ENCODE data around the gene PRKN.
"Not testable (repeated sequence)": the region's sequence is repeated elsewhere in the genome, so short reads cannot be mapped to it uniquely, and the experiment has no call there.

PRKN gene

GRCh38 chr6:162442687-162443086 lies 284.9 kb downstream of the PRKN start:
- H3K4me1 ChIP-seq (ENCODE audit: insufficient read depth, low read length) = peaks cover 7% of the 10 kb centered on the region; the same call in 1 of the 2 replicates
- no peak overlapping the region for H3K9ac ChIP-seq (ENCODE audit: low read depth, low read length)
- peaks cover 9% of the 10 kb centered on the region; the same call in 1 of the 2 replicates for H3K9me3 ChIP-seq (ENCODE audit: control insufficient read depth, insufficient read depth, low read length)
- H3K36me3 ChIP-seq (ENCODE audit: insufficient read depth, low read length) = no peaks in the 10 kb centered on the region

DNA sequence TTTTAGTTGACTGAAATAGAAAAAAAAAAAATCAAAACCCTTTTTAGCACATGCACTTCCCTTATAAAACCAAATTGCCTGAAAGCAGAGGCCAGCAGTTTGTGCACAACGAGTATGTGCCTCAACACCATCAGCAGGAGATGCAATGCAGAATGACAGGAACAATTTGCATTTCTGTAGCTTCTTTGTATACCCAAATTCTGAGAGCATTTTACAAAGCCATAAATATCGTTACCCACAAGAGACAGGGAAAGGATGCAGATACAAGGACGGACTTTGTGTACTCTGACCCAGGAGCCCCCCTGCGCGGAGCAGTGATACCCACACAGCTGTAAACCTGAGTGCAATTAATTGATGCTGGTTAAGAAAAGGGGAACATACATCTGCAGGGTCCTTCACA lies 285.6 kb downstream of the PRKN start:
- Histone ChIP-seq H3K4me1 (ENCODE audit: insufficient read depth, low read length) (peaks cover 7% of the 10 kb centered on the region; the same call in 1 of the 2 replicates), H3K36me3 (ENCODE audit: insufficient read depth, low read length) (no peaks in the 10 kb centered on the region), H3K9me3 (ENCODE audit: control insufficient read depth, insufficient read depth, low read length) (peaks cover 10% of the 10 kb centered on the region; the same call in 1 of the 2 replicates), H3K9ac (ENCODE audit: low read depth, low read length) (no peak overlapping the region)

- H3K36me3 ChIP-seq (ENCODE audit: insufficient read depth, low read length) = no peaks in the 10 kb centered on the region
- peaks cover 10% of the 10 kb centered on the region; the same call in 1 of the 2 replicates for H3K9me3 ChIP-seq (ENCODE audit: control insufficient read depth, insufficient read depth, low read length)
- no peak overlapping the region for H3K9ac ChIP-seq (ENCODE audit: low read depth, low read length)
- H3K4me1 ChIP-seq (ENCODE audit: insufficient read depth, low read length) = peaks cover 7% of the 10 kb centered on the region; the same call in 1 of the 2 replicates
Observed at GRCh38 chr6:162438980-162439379, 288.6 kb downstream of the PRKN start.

DNA sequence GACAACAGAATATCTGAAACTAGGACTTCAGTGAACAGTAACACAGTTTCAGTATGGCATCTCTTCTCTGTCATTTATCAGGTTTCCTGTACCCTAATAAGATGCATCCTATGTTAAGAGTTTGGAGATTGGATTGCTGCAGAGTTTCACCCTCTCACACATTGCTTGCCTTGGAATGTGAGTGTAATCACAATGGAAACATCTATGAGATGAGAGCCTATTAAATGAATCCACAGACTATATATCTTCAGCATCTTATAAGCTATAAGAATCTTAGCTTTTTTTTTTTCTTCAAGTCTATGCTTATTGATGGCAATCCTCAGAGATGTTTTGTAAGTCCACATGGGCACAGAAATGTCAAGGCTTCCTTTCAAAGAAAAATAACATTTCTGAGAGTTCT lies 292.5 kb downstream of the PRKN start:
- no peaks in the 10 kb centered on the region for H3K4me1 ChIP-seq (ENCODE audit: insufficient read depth, low read length)
- H3K9ac ChIP-seq (ENCODE audit: low read depth, low read length) = no peak overlapping the region
- peaks cover 10% of the 10 kb centered on the region; the same call in 1 of the 2 replicates for H3K9me3 ChIP-seq (ENCODE audit: control insufficient read depth, insufficient read depth, low read length)
- H3K36me3 ChIP-seq (ENCODE audit: insufficient read depth, low read length) = no peaks in the 10 kb centered on the region

DNA sequence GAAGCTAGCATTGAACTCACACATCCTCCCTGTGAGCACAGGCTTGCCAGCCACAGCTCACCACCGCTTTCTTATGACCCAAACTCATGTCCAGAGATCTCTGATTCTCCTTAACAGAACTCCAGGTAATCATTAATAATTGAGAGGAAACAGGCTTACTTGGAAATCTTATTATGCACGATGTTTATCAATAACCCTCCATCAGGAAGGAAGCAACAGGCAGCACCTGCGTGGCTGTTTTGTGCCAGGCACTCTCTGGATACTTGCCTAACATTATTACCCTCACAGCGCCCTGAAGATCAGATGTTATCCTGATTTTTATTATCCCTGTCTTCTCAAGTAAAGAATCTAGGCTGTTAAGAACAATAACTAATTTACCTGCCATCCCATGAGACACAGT lies 306.6 kb downstream of the PRKN start:
- H3K9ac ChIP-seq (ENCODE audit: low read depth, low read length) = no peak overlapping the region
- H3K4me1 ChIP-seq (ENCODE audit: insufficient read depth, low read length) = no peaks in the 10 kb centered on the region
- no peaks in the 10 kb centered on the region for H3K9me3 ChIP-seq (ENCODE audit: control insufficient read depth, insufficient read depth, low read length)
- H3K36me3 ChIP-seq (ENCODE audit: insufficient read depth, low read length) = no peaks in the 10 kb centered on the region

DNA sequence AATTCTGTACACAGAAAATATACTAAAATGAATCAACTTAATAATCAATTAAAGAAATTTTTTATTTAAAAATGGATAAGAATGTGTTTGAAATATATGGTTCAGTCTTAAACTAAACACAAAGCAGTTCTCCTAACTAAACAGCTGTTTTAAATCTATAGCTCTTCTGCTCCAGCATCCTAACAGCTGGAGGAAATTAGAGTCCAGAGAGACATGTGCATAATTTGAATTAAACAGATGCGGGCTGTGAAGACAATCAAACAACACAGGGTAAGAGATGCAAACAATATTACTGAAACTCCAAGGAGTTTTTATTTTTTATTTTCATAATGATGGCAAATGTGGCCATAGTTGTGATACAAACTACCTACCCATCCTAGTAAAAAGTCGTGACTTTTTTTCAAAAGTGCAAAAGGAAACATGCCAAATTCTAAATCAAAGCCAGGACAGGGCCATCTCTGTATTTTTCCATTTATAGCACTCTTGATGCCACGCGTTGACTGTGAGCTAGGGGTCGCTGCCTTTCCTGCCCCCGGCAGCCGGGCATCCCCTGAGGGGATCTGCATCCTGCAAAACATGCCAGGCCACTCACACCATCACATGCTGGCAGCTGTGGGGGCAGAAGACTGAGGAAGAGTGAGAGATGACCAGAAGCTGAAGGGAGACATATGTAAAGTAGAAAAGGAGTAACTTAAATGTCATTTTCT lies 310.6 kb downstream of the PRKN start:
- Histone ChIP-seq H3K9ac (ENCODE audit: low read depth, low read length) (no peak overlapping the region), H3K36me3 (ENCODE audit: insufficient read depth, low read length) (no peaks in the 10 kb centered on the region), H3K9me3 (ENCODE audit: control insufficient read depth, insufficient read depth, low read length) (no peaks in the 10 kb centered on the region), H3K4me1 (ENCODE audit: insufficient read depth, low read length) (no peaks in the 10 kb centered on the region)

DNA sequence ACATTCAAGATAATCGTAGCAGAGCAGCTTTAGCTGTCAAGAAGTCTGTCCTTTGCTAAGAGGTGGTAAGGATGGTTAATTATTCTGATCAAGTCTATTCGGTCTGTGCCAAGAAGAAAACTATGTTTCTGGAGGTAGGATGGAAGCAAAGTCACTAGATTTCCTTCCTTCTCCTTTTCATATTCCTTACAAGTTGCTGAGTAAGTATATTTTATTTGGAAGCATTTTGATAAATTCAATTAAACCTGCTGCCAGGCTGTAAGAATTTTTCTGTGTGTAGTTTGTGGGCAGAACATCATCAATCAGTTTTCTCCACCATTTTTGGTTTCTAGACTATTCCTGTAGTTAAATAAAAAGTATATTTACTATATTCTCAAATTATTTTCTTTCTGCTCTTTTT lies 311.3 kb downstream of the PRKN start:
- no peak overlapping the region for H3K9ac ChIP-seq (ENCODE audit: low read depth, low read length)
- no peaks in the 10 kb centered on the region for H3K4me1 ChIP-seq (ENCODE audit: insufficient read depth, low read length)
- no peaks in the 10 kb centered on the region for H3K9me3 ChIP-seq (ENCODE audit: control insufficient read depth, insufficient read depth, low read length)
- no peaks in the 10 kb centered on the region for H3K36me3 ChIP-seq (ENCODE audit: insufficient read depth, low read length)

DNA sequence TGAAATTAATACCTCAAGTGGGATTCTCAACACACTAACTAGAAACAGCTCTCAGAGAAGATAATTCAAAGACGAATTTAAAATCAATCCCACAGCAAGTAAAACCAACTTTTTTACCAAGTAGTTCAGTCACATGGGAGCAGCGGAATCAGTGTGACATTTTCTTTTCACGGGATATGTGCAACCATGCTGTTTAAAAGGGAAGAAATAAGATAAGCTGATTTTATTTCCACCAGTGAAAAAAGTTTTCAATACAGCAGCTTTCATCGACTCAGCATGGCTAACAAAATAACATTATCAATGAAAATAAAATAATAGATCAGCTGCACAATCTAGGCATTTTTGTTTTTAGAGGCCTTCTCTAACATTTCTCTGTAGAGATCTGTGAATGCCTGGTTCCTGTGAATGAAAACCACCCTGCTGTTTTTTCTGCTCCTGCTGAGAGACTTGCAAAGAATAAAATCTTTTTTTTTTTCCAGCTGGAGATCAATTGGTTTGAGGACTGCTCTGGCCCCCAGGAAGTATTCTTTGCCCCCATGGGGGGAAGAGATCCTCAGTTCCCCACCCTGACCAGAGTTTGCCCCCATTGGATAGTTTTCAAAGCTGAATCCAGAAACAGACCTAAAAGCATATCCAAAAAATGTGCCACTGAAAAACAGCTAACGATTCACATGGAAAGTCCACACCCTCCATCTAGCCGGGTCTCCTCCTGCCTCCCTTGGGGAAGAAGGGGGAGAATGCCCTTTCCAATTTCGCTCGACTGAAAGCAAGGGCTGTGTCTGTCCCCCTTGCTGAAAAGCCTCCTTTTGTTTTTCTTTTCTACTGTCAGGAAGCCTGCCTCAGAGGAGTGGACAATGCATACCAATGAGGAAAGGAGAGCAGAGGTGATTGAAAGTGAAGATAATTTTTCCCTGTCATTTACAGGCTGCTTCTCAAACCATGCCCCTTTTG lies 317.6 kb downstream of the PRKN start:
- H3K4me1 ChIP-seq (ENCODE audit: insufficient read depth, low read length) = peaks cover 16% of the 10 kb centered on the region
- H3K36me3 ChIP-seq (ENCODE audit: insufficient read depth, low read length) = no peaks in the 10 kb centered on the region
- H3K9me3 ChIP-seq (ENCODE audit: control insufficient read depth, insufficient read depth, low read length) = no peaks in the 10 kb centered on the region
- peak overlapping the region; percentile 5 for H3K9ac ChIP-seq (ENCODE audit: low read depth, low read length)

- peaks cover 16% of the 10 kb centered on the region for H3K4me1 ChIP-seq (ENCODE audit: insufficient read depth, low read length)
- H3K9me3 ChIP-seq (ENCODE audit: control insufficient read depth, insufficient read depth, low read length) = no peaks in the 10 kb centered on the region
- no peak overlapping the region for H3K9ac ChIP-seq (ENCODE audit: low read depth, low read length)
- H3K36me3 ChIP-seq (ENCODE audit: insufficient read depth, low read length) = no peaks in the 10 kb centered on the region
Observed at GRCh38 chr6:162408826-162409535, 318.6 kb downstream of the PRKN start.

DNA sequence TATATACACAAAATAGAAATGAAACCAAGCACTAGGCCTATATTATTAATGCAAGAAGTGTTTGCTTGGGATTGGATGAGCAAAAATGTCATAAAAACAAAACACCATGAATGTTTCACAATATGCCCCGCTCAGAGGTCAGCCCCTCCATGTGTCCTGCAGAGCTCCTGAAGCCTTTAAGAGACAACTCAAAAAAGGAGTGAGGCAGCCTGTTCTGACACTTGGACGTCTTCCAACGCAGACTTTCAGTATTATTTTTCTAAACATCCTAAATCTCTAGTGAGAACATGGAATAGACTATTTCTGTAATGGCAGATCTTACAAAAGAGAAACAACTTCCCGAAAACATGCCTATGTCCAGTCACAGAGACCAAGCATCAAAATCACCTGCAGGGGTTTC lies 322.6 kb downstream of the PRKN start:
- H3K9ac ChIP-seq (ENCODE audit: low read depth, low read length) = no peak overlapping the region
- peaks cover 7% of the 10 kb centered on the region; the same call in 1 of the 2 replicates for H3K4me1 ChIP-seq (ENCODE audit: insufficient read depth, low read length)
- H3K9me3 ChIP-seq (ENCODE audit: control insufficient read depth, insufficient read depth, low read length) = 0 out of 2 replicates have a peak, but pooled peaks cover 4% of the 10 kb centered on the region
- H3K36me3 ChIP-seq (ENCODE audit: insufficient read depth, low read length) = no peaks in the 10 kb centered on the region

- Histone ChIP-seq H3K4me1 (ENCODE audit: insufficient read depth, low read length) (no peaks in the 10 kb centered on the region), H3K9me3 (ENCODE audit: control insufficient read depth, insufficient read depth, low read length) (peaks cover 4% of the 10 kb centered on the region; the same call in 1 of the 2 replicates), H3K36me3 (ENCODE audit: insufficient read depth, low read length) (no peaks in the 10 kb centered on the region), H3K9ac (ENCODE audit: low read depth, low read length) (no peak overlapping the region)
Observed at GRCh38 chr6:162403031-162403430, 324.5 kb downstream of the PRKN start.

DNA sequence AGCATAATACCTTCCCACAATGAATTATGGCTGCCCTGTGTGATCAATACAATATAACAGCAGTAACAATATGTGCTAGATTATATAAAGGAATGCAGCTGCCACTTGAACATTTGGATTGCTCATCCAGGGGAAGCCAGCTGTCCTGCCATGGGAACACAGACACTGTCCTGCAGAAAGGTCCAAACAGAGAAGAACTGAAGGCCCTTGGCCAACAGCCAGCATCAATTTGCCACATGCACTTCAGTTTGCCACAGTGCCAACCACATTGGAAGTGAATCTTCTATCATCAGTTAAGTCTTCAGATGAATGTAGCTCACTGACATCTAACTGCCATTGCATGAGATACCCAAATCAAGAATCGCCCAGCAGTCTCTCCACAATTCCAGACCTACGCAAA lies 332.4 kb downstream of the PRKN start:
- no peaks in the 10 kb centered on the region for H3K4me1 ChIP-seq (ENCODE audit: insufficient read depth, low read length)
- H3K36me3 ChIP-seq (ENCODE audit: insufficient read depth, low read length) = no peaks in the 10 kb centered on the region
- H3K9me3 ChIP-seq (ENCODE audit: control insufficient read depth, insufficient read depth, low read length) = no peaks in the 10 kb centered on the region; the same call in 1 of the 2 replicates
- H3K9ac ChIP-seq (ENCODE audit: low read depth, low read length) = no peak overlapping the region

DNA sequence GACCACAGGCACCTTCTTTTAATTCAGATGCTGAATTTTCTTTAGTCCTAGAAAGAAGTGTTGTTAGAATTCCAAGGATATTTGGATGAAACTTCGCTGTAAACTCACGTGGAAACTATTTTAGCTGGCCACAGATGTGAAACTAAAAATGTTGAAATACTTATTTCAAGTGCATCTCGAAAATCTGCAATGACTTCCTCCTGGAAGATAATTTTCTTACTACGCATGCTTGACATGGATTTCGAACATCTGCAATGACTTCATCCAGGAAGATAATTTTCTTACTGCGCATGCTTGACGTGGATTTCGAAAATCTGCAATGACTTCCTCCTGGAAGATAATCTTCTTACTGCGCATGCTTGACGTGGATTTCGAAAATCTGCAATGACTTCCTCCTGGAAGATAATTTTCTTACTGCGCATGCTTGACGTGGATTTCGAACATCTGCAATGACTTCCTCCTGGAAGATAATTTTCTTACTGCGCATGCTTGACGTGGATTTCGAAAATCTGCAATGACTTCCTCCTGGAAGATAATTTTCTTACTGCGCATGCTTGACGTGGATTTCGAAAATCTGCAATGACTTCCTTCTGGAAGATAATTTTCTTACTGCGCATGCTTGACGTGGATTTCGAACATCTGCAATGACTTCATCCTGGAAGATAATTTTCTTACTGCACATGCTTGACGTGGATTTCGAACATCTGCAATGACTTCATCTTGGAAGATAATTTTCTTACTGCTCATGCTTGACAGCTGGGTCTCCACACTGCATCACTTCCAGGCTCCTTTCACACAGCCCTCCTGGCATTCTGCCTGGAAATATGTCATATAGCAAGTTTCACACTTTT lies 336.4 kb downstream of the PRKN start:
- H3K36me3 ChIP-seq (ENCODE audit: insufficient read depth, low read length); H3K9me3 ChIP-seq (ENCODE audit: control insufficient read depth, insufficient read depth, low read length); H3K4me1 ChIP-seq (ENCODE audit: insufficient read depth, low read length); H3K9ac ChIP-seq (ENCODE audit: low read depth, low read length): not testable (repeated sequence)
